SU-DHL-6 (cell line): ENCODE data around the gene TDRD6.

Experiments
- H2AFZ ChIP-seq: fragments of 200-600 bp; sonication (generic); 2 replicates; pipeline ENCODE4 v1.6.1; 2014; ENCODE audit warnings: low read depth, mild to moderate bottlenecking, moderate library complexity, mixed read lengths, antibody characterized with exemption, low read length; ENCODE audit not compliant: severe bottlenecking
- H3F3A ChIP-seq: fragments of 200-600 bp; shearing (Covaris generic); 2 replicates; pipeline ENCODE4 v1.6.0; 2016; ENCODE audit warnings: antibody characterized with exemption, mild to moderate bottlenecking; ENCODE audit not compliant: insufficient read depth
- H3K27ac ChIP-seq: fragments of 200-600 bp; sonication (generic); 2 replicates; pipeline ENCODE4 v1.5.1; 2016; ENCODE audit warnings: low read depth, mild to moderate bottlenecking, low read length, moderate library complexity, mixed read lengths
- H3K27me3 ChIP-seq: fragments of 200-600 bp; sonication (generic), shearing (Covaris generic); 2 replicates; pipeline ENCODE4 v1.6.0; 2014; ENCODE audit warnings: mild to moderate bottlenecking, low read length
- H3K36me3 ChIP-seq: fragments of 200-600 bp; sonication (generic); 2 replicates; pipeline ENCODE4 v1.6.1; 2014; ENCODE audit warnings: mild to moderate bottlenecking, low read length, mixed read lengths
- H3K4me2 ChIP-seq: fragments of 300-600, 200-600 bp; shearing (Covaris generic), sonication (generic); 2 replicates; pipeline ENCODE4 v1.6.0; 2014; ENCODE audit warnings: low read length, low read depth, mild to moderate bottlenecking; ENCODE audit not compliant: poor library complexity, severe bottlenecking
- H3K4me3 ChIP-seq: fragments of 200-600 bp; sonication (generic); 2 replicates; pipeline ENCODE4 v1.5.1; 2014; ENCODE audit warnings: antibody characterized with exemption, low read length, mild to moderate bottlenecking, mixed read lengths; ENCODE audit not compliant: insufficient read depth, poor library complexity, severe bottlenecking
- H3K79me2 ChIP-seq: fragments of 200-600 bp; sonication (generic); 2 replicates; pipeline ENCODE4 v1.6.1; 2014; ENCODE audit warnings: mild to moderate bottlenecking, low read length, moderate library complexity; ENCODE audit not compliant: insufficient read depth
- H3K9ac ChIP-seq: fragments of 200-600 bp; sonication (generic); 2 replicates; pipeline ENCODE4 v1.7.0; 2014; ENCODE audit warnings: mild to moderate bottlenecking, low read length
- H3K9me2 ChIP-seq: fragments of 200-600 bp; sonication (generic); replicated peaks from 2 replicates; pipeline ENCODE4 v1.6.1; 2014; ENCODE audit warnings: low read length; ENCODE audit not compliant: insufficient read depth
- H3K9me3 ChIP-seq: fragments of 200-600 bp; sonication (generic); 2 replicates; pipeline ENCODE4 v1.6.1; 2014; ENCODE audit warnings: low read length, mixed read lengths; ENCODE audit not compliant: insufficient read depth
- H4K20me1 ChIP-seq: fragments of 200-600 bp; sonication (generic); 2 replicates; pipeline ENCODE4 v1.6.1; 2014; ENCODE audit warnings: low read depth, mild to moderate bottlenecking, antibody characterized with exemption, low read length, moderate library complexity, mixed read lengths
- EZH2phosphoT487 ChIP-seq: fragments of 200-600 bp; sonication (generic), shearing (Covaris generic); conservative IDR thresholded peaks from 2 replicates; pipeline ENCODE4 v1.6.1; 2018; ENCODE audit warnings: mild to moderate bottlenecking, antibody characterized with exemption, low read length, moderate library complexity, mixed read lengths
- TF ChIP-seq, protein P1 (sequence below): fragments of 200-600 bp; sonication (generic); IDR thresholded peaks from one replicate; pipeline ENCODE4 v1.5.1; 2017; ENCODE audit warnings: antibody characterized with exemption, mild to moderate bottlenecking, low read length, moderate library complexity; ENCODE audit not compliant: insufficient read depth, poor library complexity, severe bottlenecking

TDRD6 gene

DNA sequence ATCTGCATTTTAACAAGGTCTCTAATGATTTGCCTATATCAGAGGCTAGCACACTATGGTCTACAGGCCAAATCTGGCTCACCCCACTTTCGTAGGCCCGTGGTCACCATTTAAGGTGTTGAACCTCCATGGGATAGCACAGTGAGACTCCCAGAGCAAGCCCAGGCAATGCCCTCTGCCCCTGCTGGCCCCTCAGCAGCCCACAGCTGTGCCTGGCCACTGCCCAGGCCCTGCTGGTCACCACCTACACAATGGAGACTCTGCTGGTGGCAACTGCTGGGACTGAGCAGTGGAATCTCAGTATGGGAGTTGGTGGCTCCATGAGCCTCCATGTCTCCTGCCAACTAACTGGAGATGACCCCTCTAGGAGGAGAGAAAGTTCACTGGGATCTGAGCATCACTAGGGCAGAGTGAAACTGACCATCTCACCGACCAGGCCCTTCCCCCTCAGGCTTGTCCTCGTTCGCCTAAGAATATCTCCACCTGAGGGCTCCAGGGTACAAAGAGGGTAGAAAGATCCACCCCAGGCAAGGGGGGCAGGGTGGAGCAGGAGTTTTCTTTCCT is 61.3 kb downstream of the TDRD6 start:
- H3K4me3 ChIP-seq, result no peak overlapping the region
- TF ChIP-seq, protein P1, sequence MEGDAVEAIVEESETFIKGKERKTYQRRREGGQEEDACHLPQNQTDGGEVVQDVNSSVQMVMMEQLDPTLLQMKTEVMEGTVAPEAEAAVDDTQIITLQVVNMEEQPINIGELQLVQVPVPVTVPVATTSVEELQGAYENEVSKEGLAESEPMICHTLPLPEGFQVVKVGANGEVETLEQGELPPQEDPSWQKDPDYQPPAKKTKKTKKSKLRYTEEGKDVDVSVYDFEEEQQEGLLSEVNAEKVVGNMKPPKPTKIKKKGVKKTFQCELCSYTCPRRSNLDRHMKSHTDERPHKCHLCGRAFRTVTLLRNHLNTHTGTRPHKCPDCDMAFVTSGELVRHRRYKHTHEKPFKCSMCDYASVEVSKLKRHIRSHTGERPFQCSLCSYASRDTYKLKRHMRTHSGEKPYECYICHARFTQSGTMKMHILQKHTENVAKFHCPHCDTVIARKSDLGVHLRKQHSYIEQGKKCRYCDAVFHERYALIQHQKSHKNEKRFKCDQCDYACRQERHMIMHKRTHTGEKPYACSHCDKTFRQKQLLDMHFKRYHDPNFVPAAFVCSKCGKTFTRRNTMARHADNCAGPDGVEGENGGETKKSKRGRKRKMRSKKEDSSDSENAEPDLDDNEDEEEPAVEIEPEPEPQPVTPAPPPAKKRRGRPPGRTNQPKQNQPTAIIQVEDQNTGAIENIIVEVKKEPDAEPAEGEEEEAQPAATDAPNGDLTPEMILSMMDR, result no peak
- no peak for TF ChIP-seq EZH2phosphoT487

DNA sequence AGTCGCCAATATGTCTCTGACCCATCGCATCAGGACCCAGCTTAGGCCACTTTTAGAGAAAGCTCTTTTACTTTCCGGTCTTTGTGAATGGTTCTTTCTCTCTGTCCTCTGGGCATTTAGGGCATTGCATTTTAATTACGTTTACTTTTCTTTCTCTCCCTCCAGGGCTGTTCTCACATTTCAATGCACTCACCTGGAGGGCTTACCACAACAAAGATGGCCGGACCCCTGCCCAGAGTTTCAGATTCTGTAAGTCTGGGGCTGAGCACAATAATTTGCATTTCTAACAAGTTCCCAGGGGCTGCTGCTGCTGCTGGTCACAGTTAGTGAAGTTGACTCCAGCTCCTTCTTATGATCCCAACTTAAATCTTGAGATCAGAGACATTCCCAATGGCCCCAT is 62.0 kb downstream of the TDRD6 start:
- no peaks in the 10 kb centered on the region for H3F3A ChIP-seq
- no peak overlapping the region for H3K27ac ChIP-seq
- H3K79me2 ChIP-seq, result no peaks in the 10 kb centered on the region
- no peaks in the 10 kb centered on the region for H3K36me3 ChIP-seq
- H3K9me2 ChIP-seq, result no peaks in the 10 kb centered on the region
- TF ChIP-seq EZH2phosphoT487, result no peak
- TF ChIP-seq, protein P1, result no peak
- H2AFZ ChIP-seq, result no peak overlapping the region
- no peak overlapping the region for H3K4me2 ChIP-seq
- no peak overlapping the region for H3K9ac ChIP-seq
- H3K9me3 ChIP-seq, result no peaks in the 10 kb centered on the region
- H4K20me1 ChIP-seq, result no peaks in the 10 kb centered on the region
- no peaks in the 10 kb centered on the region for H3K27me3 ChIP-seq
- H3K4me3 ChIP-seq, result no peak overlapping the region

More for the DNA sequence above, 61.3 kb downstream of the TDRD6 start:
- Histone ChIP-seq H3K36me3 (no peaks in the 10 kb centered on the region), H3K4me2 (no peak overlapping the region), H2AFZ (no peak overlapping the region), H3K9ac (no peak overlapping the region), H3K27ac (no peak overlapping the region), H3K27me3 (no peaks in the 10 kb centered on the region), H3F3A (no peaks in the 10 kb centered on the region), H3K9me2 (no peaks in the 10 kb centered on the region), H3K9me3 (no peaks in the 10 kb centered on the region), H3K79me2 (no peaks in the 10 kb centered on the region), H4K20me1 (no peaks in the 10 kb centered on the region)

- Histone ChIP-seq H3K9ac (no peak overlapping the region), H3K4me2 (no peak overlapping the region)
- TF ChIP-seq EZH2phosphoT487, result no peak
- TF ChIP-seq, protein P1, result no peak
Observed at GRCh38 chr6:46751658-46752057, 64.0 kb downstream of the TDRD6 start.

More at GRCh38 chr6:46751658-46752057, 64.0 kb downstream of the TDRD6 start:
- H2AFZ ChIP-seq, result no peak overlapping the region
- H3F3A ChIP-seq, result no peaks in the 10 kb centered on the region
- no peaks in the 10 kb centered on the region for H3K9me2 ChIP-seq
- no peak overlapping the region for H3K27ac ChIP-seq
- no peaks in the 10 kb centered on the region for H4K20me1 ChIP-seq
- H3K9me3 ChIP-seq, result no peaks in the 10 kb centered on the region
- H3K79me2 ChIP-seq, result no peaks in the 10 kb centered on the region
- no peaks in the 10 kb centered on the region for H3K27me3 ChIP-seq
- H3K36me3 ChIP-seq, result no peaks in the 10 kb centered on the region
- H3K4me3 ChIP-seq, result no peak overlapping the region
